Measurements from ENCODE around the gene RASA4B. TPM values are rescaled to one million over a fixed set of nuclear protein-coding genes. Genes with fewer than 3 reads are reported as not detected.

Gene RASA4B
- total and polyA plus RNA-seq, 9 of the 15 experiments (the other 6 are each of a cell fraction or from before 2014, with no cell fraction given), result 0.01 to 2.9 (median 1.5) TPM; not detected in 1

DNA sequence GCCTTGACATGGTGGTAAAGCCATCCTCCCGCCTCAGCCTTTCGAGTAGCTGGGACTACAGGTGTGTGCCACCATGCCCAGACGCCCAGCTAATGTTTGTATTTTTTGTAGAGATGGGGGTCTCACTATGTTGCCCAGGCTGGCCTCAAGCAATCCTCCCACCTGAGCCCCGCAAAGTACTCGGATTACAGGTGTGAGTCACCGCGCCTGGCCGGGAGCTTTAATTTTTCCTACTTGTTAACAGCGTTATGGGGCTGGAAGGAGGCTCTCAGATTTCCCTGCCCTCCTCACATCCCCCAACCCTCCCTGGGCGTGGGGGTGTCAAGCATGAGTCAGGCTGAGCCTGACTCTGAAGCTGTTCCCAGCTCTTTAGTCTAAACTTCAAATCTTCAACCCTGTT lies 61.2 kb downstream of the RASA4B start:
- no peaks in the 10 kb centered on the region for H3K9me3 ChIP-seq (replicated peaks; ENCODE audit: control insufficient read depth, insufficient read depth, low read depth, low read length)
- 0 out of 3 replicates have a peak, but pooled peaks cover 4% of the 10 kb centered on the region for H3K79me2 ChIP-seq (ENCODE audit: control insufficient read depth, insufficient read depth, low read length)
- no peak overlapping the region for H2AFZ ChIP-seq (ENCODE audit: low read depth, low read length)
- no peak overlapping the region; a peak in 1 of 4 replicates for H3K9ac ChIP-seq (ENCODE audit: insufficient read depth in 1 of 2, low read depth in 2 of 2, low read length in 2 of 2)
- FAIRE-seq, result no peak
- no peaks in the 10 kb centered on the region for H3K27me3 ChIP-seq (ENCODE audit: control insufficient read depth in 2 of 2, insufficient read depth in 2 of 2, low read length in 2 of 2)
- peaks cover 3% of the 10 kb centered on the region for H3K9me1 ChIP-seq (ENCODE audit: control insufficient read depth, insufficient read depth, low read length)
- no peak overlapping the region for H3K27ac ChIP-seq (ENCODE audit: extremely low read depth, low read depth, low read length)
- DNase-seq (ENCODE audit: extremely low read depth in 1 of 4, low spot score in 3 of 4), result peak in 1 of 4 experiments; percentile 44
- H4K20me1 ChIP-seq (replicated peaks; ENCODE audit: control insufficient read depth, insufficient read depth, low read length), result no peaks in the 10 kb centered on the region
- CTCF ChIA-PET (ENCODE audit: low intra/inter-chr PET ratio), result interaction anchor here (0.7 kb wide), 1 partner anchor 46 kb away, joined by 3 read pairs; no protein-coding TSS in a partner anchor
- H3K4me2 ChIP-seq (ENCODE audit: insufficient read depth, low read length), result no peak overlapping the region
- POLR2A ChIA-PET, result interaction anchor here (0.6 to 1.2 kb wide), 4 partner anchors 8 to 870 kb away, joined by 3 to 5 read pairs (median 3); partner anchors contain the start of gene ALKBH4
- H3K4me3 ChIP-seq, result no peak overlapping the region
- BruUV-seq (replicated peaks), result no TSS peak
- WGBS (ENCODE audit: insufficient coverage, low coverage, missing lambda C conversion rate), result 55% methylated on average over 10 of the region's 10 CpGs
- in situ Hi-C loops (cut with MboI) (loop anchor here (25.0 kb wide), 2 partner anchors 106 to 206 kb away; partner anchors contain the start of genes POLR2J2, POLR2J3, SPDYE2 and SPDYE2B), intact Hi-C loops (cut with micrococcal nuclease) (no loop called here)
- peaks cover 5 to 37% of the 10 kb centered on the region in 2 experiments; a peak in 3 of 5 replicates for H3K4me1 ChIP-seq (replicated peaks in 1 of 2; ENCODE audit: control insufficient read depth in 2 of 2, insufficient read depth in 2 of 2, low read length in 2 of 2)
- H3K36me3 ChIP-seq (ENCODE audit: control insufficient read depth, insufficient read depth, low read length), result peaks cover 41% of the 10 kb centered on the region; the same call in 2 of the 3 replicates
- no peak; the same call in 2 of the 3 replicates for ATAC-seq
- TF ChIP-seq, protein P1, sequence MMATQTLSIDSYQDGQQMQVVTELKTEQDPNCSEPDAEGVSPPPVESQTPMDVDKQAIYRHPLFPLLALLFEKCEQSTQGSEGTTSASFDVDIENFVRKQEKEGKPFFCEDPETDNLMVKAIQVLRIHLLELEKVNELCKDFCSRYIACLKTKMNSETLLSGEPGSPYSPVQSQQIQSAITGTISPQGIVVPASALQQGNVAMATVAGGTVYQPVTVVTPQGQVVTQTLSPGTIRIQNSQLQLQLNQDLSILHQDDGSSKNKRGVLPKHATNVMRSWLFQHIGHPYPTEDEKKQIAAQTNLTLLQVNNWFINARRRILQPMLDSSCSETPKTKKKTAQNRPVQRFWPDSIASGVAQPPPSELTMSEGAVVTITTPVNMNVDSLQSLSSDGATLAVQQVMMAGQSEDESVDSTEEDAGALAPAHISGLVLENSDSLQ (IDR thresholded peaks at IDR 0.05), result no peak
- TF ChIP-seq FOSL1 (tag; conservative IDR thresholded peaks at IDR 0.05) (peak; percentile 33), U2AF1 (optimal IDR thresholded peaks at IDR 0.05; ENCODE audit: low read depth, low read length) (no peak), PML (IDR thresholded peaks at IDR 0.05; ENCODE audit: low read length) (no peak), NBN (IDR thresholded peaks at IDR 0.05; ENCODE audit: low read depth) (no peak), POLR2H (tag; IDR thresholded peaks at IDR 0.05; ENCODE audit: low read depth) (no peak), FOXP1 (CRISPR knock-in tag; IDR thresholded peaks at IDR 0.05) (no peak), MCM5 (IDR thresholded peaks at IDR 0.05; ENCODE audit: low read depth) (no peak), EGR1 (conservative IDR thresholded peaks at IDR 0.05) (peak; percentile 59), SMAD2 (IDR thresholded peaks at IDR 0.05; ENCODE audit: low read depth, low read length) (no peak), ZNF324 (CRISPR knock-in tag; IDR thresholded peaks at IDR 0.05) (no peak), CHCHD3 (CRISPR knock-in tag; IDR thresholded peaks at IDR 0.05) (no peak), TEAD1 (CRISPR knock-in tag; IDR thresholded peaks at IDR 0.05) (no peak), RBM22 (IDR thresholded peaks at IDR 0.05; ENCODE audit: low read depth, low read length, poor library complexity, severe bottlenecking) (no peak), RAD51 (IDR thresholded peaks at IDR 0.05; ENCODE audit: borderline replicate concordance, low read depth) (no peak)
- TF ChIP-seq, protein P2, sequence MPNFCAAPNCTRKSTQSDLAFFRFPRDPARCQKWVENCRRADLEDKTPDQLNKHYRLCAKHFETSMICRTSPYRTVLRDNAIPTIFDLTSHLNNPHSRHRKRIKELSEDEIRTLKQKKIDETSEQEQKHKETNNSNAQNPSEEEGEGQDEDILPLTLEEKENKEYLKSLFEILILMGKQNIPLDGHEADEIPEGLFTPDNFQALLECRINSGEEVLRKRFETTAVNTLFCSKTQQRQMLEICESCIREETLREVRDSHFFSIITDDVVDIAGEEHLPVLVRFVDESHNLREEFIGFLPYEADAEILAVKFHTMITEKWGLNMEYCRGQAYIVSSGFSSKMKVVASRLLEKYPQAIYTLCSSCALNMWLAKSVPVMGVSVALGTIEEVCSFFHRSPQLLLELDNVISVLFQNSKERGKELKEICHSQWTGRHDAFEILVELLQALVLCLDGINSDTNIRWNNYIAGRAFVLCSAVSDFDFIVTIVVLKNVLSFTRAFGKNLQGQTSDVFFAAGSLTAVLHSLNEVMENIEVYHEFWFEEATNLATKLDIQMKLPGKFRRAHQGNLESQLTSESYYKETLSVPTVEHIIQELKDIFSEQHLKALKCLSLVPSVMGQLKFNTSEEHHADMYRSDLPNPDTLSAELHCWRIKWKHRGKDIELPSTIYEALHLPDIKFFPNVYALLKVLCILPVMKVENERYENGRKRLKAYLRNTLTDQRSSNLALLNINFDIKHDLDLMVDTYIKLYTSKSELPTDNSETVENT (CRISPR knock-in tag; IDR thresholded peaks at IDR 0.05), result no peak
- TF ChIP-seq, protein P3, sequence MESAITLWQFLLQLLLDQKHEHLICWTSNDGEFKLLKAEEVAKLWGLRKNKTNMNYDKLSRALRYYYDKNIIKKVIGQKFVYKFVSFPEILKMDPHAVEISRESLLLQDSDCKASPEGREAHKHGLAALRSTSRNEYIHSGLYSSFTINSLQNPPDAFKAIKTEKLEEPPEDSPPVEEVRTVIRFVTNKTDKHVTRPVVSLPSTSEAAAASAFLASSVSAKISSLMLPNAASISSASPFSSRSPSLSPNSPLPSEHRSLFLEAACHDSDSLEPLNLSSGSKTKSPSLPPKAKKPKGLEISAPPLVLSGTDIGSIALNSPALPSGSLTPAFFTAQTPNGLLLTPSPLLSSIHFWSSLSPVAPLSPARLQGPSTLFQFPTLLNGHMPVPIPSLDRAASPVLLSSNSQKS (CRISPR knock-in tag; IDR thresholded peaks at IDR 0.05), result no peak
- TF ChIP-seq, protein P4, sequence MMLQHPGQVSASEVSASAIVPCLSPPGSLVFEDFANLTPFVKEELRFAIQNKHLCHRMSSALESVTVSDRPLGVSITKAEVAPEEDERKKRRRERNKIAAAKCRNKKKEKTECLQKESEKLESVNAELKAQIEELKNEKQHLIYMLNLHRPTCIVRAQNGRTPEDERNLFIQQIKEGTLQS (IDR thresholded peaks at IDR 0.05), result peak; percentile 43; the same call in 1 of the 2 replicates
- TF ChIP-seq, protein P4 (CRISPR knock-in tag; conservative IDR thresholded peaks at IDR 0.05), result no peak
